Kidney glomerular epithelial cell (primary cell): ENCODE results near the gene PRTFDC1.
A peak's percentile ranks its signal among the peaks of the same experiment; 100 is the strongest.
"Not testable (repeated sequence)": the region's sequence is repeated elsewhere in the genome, so short reads cannot be mapped to it uniquely, and the experiment has no call there.

Experiments used
- DNase-seq: peaks from one replicate; lab custom pipeline; 2025; lab: John Stamatoyannopoulos, UW

The PRTFDC1 gene, protein sequence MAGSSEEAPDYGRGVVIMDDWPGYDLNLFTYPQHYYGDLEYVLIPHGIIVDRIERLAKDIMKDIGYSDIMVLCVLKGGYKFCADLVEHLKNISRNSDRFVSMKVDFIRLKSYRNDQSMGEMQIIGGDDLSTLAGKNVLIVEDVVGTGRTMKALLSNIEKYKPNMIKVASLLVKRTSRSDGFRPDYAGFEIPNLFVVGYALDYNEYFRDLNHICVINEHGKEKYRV

DNA sequence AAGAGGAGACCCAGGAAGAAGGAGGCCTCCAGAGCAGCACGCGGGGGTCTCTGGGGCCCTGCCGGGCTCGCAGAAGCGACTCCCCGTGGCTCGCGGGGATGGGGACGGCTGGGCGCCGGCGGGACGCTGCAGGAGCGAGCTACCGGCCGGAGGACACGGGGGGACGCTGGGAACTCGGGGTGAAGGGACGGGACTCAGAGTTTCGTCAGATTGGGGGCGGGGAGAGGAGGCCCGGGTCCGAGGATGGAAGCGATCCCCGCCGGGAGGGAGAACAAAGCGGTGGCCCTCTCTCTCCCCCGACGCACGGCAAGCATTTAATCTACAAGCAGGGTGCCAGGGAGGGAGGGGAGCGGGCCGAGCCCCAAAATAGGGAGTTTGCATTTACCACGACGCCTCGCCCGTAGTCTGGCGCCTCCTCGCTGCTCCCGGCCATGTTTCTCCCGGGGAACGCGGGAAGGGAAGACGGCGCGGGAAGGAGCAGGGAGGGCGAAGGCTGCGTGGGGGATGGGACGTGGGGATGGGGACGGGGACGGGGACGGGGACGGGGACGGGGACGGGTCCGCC lies at the start of gene PRTFDC1:
TSS of gene PRTFDC1 (minus strand) at position 464 of the 564 bp plus-strand sequence. CDS start at position 433, 31 bp downstream.
- no peak for DNase-seq

DNA sequence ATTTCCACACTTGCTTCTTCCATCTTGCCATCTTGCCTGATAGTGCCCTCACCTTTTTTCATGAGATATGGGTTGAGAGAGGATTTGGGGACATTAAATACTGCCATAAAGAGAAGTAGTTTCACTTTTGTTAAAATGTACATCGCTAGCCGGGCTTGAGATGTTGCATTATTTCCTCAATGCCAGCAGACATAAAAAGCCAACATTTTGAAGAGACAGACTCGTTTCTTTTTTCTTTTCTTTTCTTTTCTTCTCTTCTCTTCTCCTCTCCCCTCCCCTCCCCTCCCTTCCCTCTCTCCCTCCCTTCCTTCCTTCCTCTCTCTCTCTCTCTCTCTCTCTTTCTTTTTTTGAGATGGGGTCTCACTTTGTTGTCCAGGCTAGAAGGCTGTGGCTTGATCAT lies 45.6 kb upstream of the PRTFDC1 start:
- DNase-seq, result no peak

DNA sequence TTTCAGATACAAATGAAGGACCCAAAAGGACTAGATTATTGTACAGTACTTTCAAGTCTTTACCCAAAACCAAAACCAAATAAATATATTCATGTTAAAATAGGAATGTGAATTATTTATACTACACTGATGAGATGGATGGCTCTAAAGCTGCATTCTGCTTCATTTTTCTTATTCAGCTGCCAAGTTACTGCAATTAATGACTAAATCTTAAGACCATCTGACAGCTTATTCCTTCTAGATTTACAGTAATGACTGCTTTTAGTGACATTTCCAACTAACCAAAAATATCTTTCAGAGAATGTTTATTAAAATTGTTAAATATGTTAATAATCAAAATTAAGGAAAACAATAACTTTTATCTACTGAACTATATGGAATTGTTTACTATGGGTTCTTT lies 42.7 kb upstream of the PRTFDC1 start:
- DNase-seq, result no peak

DNA sequence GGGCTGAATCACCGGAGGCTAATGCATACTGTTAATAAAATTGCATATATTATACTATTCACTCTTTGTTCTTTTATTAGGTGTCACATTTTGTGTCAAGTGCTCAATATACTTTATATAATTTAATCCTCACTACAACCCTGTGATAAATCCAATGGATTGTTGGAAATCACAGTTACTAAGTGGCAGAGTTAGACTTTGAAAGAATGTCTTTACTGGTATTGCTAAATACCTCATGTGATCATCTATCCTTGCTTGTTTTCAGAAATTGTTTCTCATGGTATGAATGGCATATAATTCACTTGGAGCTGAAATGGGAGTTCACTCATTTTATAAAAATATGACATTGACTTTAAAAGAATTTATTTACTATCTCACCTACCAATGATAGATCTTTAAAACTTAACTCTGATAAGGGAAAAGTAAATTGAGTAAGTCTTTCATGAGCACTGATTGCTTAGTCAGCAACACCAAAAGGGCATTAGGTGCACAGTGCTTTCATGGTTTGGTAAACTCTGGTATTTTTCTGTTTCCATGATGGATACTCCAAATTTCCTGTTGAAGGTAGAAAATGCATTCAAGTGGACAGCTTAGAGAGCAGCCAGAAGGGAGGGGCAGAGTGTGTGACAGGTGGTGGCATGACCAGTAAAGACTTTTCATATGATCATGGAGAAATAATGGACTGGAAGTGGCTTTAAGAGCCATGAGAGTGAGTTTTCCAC lies 41.0 kb upstream of the PRTFDC1 start:
- peak; percentile 53 for DNase-seq

DNA sequence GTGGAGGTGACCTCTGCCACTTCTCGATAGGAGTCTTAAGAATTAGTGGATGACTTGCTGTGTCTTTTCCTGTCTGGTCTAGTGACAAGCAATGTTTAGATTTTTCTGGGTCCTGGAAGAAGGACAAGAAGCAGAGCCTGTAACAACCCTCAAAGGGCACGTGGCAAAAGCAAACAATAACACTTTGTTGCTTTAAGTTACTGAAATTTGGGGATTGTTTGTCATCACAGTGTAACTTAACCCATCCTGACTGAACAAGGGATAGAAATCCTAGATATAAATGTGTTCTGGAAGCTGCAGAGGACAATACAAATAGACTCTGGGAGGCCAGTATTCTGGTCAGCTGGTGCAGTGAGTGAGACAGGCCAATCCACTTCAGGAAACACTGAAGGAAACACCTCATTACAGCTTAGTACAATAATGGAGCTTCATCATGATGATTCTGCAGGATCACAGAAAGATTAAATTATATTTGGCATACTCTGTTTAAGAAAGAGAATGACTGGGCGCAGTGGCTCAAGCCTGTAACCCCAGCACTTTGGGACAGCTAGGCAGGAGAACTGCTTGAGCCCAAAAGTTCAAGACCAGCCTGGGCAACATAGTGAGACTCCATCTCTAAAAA lies 40.2 kb upstream of the PRTFDC1 start:
- no peak for DNase-seq

DNA sequence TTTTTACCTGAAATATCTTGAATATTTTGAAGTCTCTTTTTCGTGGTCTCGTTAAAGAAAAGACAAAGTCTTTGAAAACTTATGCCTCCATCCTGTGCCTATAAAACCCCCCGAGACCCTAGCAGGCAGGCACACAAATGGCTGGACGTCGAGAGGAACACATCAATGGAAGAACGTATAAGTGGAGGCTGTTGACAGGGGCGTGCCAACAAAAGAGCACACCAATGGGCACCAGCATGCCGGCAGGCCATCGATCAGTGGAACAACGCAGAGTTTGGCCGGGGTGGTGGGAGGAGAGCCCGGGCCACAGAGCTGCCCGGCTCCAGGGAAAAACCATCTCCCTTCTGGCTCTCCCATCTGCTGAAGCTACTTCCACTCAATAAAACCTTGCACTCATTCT lies 38.9 kb upstream of the PRTFDC1 start:
- no peak for DNase-seq

DNA sequence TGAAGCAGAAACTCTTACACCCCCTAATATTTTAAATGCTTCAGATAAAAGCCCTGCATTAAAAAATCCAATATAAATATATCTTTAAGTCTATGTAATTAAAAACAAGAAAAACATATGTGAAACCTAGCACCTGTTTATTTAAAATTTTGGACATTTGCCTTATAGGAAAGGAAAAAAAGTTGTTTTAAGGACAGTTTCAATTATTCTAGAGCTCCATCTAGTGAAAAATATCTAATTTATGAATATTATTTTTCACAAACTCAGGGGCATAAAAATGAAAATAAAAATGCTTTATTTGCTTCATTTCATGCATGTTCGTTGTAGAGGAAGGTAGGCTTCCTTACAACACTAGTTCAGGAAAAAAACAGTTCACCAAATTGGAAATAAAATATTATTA lies 37.5 kb upstream of the PRTFDC1 start:
- no peak for DNase-seq

DNA sequence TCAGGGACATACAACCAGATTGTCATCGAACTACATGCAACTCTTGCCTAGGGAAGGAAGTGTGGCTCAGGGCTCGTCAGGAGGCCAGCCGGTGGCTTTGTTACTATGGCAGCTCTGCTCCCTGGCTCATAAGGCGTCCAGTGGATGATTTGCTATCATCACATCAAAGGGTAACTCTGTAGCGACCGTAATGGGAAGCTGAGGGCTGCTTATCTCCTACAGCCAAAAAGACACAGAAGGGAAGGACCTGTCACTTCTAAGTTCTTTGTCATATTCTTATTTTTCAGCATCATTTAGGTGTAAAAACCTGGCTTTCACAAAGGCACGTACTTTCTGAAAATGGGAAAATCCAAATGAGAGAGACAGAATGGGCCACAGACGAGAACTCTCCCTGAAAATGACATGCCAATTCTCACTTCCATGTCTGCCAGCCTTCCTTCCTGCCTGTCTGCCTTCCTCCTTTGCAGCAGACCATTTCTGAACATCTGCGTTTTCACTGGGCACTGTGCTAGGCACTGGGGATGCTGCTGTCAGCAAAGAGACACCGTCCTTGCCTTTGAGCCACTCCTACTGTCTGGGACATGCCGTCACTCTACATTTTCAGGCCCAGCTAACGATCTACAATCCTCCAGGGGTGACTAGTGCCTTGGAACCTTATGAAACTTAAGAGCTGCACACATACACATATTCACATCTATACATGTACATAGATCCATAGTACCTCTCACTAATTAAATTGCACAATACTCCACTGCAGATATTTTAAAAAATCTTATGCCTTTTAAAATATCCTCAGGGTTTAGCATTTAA lies 36.6 kb upstream of the PRTFDC1 start:
- DNase-seq, result no peak

DNA sequence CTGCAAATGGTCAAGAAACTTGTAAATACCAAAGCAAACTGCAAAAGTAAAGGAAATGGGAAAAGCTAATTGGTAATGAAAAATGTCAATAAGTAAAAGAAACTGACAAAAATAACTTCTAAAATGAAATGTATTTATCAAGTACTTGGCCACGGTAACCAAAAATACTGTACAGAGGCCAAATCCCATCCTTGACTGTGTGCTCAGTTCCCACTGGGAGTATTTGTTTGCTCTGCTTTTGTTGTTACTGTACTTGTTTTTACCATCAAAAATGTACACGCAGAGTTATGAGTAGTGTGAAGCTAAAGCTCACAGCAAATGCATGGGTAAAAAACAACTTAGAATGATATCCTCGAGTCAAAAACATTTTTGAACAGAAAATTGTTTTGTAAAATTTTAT lies 32.5 kb upstream of the PRTFDC1 start:
- no peak for DNase-seq

DNA sequence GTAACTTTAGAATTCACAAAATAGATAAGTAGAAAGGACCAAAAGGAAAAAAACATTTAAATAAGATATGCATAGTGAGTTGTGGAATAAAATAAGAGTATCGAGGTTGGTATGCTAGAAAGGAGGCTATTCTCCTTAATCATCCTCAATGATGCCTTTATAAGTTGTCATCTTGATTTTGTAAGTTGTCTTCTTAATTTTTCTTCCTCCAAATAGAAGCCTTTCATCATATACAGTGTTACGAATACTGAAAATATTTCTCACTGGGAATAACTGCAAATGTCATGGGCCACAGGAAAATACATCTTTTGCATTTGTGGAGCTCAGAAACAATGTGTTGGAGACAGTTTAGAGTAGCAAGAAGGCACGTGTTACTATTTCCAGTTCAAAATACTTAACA lies 31.5 kb upstream of the PRTFDC1 start:
- DNase-seq, result no peak

DNA sequence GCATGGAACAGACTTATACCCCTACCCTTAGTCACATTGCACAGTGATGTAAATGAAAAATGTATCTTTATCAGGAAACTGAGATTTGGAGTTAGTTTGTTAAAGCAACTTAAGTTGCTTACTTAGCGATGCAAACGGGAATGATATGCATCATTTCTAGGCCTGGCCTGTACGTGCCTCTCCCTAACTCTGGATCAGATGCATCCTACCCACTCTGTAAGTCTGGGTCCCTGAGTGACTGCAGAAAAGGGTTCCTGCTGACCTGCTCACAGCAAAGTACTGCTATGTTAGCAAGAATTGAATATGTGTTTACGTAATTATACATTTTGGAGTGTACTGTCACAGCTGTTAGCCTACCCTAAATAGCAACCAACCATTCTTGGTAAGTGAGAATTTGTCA lies 30.7 kb upstream of the PRTFDC1 start:
- no peak for DNase-seq

DNA sequence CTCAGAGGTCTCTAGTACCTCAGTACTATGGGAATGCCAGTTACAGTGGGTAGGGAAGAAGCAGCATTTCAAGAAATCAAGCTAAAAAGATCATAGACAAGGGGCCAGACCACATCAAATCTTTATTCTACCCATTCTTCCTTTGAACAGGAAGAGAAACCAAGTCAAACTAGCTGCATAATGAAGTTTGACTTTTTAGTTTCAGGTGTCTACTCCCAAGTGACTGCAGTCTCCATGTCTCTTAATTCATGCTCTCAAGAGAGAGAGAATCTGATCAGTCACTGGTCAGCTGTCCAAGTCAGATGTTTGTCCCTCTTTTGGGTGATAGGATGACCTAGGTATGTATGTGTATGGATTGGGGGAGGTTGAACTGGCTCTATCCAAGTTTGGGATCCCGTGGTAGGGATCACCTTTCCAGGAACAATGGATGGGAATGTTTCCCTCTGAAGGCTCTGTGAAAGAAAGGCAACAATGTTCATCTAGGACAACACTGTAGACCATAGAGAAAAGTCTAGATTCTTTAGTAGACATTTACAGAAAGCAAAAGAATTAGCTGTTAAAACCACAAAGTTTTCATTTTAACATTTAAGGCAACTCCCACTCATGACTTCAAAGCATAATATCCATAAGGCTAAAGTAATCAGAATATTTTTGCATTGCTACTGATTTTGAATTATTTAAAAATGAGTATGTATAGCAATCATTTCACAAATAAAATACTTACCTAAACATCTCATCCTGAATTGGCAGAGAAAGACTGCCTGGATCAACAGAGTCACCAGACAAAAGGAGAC lies 30.1 kb upstream of the PRTFDC1 start:
- no peak for DNase-seq

DNA sequence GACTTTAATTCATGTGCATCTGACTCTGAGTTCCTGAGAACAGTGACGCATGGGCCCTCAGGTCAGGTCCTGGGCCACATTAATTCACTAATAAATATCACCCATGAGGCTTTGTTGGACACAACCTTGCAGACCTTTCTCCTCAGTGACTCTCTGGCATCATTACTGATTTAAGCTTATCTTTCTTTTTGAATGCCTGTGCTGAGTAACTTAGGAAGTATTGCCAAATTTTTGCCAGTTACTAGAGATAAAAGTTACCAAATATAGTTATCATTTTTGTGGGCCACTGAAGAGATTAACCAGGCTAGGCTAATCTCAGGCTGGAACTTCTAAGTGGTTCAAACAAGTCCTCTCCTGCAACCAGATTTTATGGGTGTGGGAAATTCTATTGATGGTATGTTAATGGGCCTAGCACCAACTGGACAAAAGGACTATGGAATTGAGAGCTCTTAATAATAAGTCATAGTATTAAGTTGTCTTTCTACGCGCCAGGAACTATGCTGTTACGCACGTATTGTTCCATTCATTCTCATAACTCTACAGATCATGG lies 28.8 kb upstream of the PRTFDC1 start:
- no peak for DNase-seq

DNA sequence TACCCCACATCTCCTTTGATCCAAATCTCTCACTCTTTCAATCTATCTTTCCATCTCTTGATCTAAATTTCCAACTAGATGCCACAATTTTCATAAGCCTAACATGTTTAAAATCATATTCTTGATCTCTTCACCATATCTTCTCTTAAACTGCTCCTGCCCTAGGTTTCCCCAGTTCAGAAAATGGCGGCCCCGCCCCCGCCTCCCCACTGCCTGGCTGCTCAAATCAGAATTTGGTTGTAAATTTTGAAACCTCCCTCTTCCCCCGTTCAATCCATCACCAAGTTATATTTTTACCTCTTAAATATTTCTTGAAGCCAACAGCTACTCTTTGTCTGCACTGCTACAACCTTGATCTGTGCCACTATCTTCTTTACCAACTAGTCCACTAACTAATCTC lies 27.3 kb upstream of the PRTFDC1 start:
- DNase-seq, result no peak

DNA sequence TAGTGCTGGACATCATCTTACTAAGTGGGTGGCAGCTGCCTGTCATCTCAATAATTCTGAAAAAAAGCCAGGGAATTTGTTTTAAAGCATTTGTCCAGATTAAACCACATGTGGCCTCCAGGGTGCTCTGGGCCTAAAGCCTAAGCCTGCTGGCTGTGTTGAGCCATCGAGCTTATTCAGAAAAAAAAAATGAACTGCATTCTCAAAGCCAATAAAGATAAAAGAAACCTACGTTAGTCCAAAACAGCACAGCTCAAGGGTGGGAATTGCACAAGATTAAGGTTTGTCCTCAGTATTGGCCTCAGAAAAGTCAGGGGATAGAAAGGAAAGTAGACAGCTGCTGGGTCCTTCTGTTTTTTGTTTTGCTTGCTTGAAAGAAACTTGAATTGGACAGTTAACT lies 22.6 kb upstream of the PRTFDC1 start:
- DNase-seq, result no peak

DNA sequence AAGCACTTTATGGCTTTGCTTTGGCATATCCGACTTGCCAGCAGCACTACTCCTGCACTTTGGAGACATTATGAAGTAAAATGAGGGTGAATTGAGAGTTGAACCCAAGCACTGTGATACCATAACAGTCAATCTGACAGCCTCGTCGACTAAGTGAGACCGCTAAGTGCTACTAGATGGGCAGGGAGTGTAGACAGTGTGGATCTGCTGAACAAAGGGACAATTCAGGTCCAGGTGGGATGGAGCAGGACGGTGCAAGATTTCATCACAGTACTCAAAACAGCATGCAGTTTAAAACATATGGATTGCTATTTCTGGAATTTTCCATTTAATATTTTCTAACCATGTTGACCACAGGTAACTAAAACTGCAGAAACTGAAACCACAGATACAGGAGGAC lies 20.8 kb upstream of the PRTFDC1 start:
- no peak for DNase-seq

DNA sequence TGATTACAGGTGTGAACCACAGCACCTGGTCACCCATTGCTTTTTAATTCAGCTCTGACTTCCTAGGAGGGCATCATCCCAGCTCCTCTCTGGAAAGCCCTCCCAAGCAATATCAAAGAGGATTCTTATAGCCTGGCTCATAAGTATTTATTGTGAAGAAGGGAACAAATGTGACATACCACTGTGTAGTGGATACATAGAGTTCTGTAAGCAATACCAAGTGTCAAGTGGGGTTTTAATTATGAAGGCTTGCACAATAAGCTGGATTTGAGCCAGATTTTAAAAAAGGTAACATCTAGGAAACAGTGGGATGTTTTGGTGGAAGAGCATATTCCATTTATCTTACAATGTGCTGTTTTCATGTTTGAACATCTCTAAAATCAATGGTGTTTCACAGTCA lies 19.0 kb upstream of the PRTFDC1 start:
- no peak for DNase-seq

DNA sequence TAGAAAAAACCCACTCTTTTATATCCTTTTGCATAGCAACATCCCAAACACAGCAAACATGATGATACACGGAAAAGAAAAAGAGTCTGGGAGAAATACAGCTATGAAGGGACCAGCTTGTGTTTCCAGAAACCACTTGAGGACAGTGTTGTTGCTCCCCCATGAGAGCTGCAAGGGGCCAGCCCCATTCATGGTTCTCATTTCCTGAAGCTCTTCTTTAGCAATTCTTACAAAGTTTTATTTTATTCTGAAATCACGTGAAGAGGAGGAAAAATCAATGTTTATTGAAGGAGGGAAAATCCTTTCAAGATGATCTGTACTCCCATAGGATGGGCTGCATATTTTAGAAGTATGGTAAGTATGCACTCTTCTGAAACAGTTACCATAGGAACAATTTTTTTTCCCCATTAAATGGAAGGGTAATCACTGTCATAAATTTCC lies 17.5 kb upstream of the PRTFDC1 start:
- peak; percentile 29 for DNase-seq

DNA sequence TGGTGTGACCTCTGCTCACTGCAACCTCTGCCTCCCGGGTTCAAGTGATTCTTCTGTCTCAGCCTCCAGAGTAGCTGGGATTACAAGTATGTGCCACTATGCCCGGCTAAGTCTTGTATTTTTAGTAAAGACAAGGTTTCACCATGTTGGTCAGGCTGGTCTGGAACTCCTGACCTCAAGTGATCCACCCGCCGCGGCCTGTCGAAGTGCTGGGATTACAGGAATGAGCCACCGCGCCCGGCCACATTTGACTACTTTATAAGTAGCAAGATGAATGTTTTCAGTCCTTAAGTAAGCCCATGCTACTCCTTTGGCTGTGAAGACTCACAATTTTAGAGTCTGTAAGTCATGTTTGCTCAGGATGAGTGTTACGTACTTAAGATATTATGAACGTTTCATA lies 16.5 kb upstream of the PRTFDC1 start:
- DNase-seq, result not testable (repeated sequence)

DNA sequence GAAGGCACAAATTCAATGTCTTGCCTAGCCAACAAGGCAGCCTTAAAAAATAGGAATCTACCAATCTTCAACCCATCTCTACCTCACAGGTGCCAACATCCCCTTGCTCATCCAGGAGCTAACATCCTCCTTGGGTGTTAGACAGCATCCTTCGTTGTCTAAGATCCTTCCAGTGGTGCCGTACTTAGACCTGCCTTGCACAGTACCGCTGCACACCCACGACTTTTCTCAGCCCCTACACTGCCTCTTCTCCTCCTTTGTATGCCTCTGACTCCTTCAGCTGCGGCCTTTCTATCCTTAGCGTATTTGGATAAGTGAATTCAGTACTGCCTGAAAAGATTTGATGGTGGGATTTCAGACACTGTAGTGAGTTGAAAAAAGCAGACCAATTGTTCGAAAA lies 15.9 kb upstream of the PRTFDC1 start:
- DNase-seq, result no peak

DNA sequence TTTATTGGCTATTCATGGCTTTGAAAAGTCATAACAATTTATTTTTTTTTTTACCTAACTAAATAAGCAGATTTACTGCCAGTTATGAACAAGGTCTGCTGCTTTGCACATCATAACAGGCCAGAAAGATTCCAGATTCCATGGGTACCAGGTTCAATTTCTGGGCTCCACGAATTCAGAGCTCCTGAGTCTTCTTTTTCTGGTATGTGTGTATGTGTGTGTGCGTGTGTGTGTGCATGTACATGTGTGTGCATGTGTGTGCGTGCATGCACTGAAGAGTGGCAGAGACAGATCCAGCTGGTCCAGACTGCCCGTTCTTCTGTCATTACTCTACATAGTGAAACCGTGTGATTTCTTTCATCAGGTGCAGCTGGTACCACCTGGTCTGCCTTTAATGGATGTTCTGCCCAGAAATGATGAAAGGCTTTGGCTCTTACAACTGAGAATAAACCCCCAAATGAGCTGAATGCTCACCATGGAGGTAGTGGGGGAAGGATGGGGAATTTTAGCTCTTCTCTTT lies 14.6 kb upstream of the PRTFDC1 start:
- DNase-seq, result no peak
